Measurements from ENCODE around the gene RAD1.

RAD1 gene

DNA sequence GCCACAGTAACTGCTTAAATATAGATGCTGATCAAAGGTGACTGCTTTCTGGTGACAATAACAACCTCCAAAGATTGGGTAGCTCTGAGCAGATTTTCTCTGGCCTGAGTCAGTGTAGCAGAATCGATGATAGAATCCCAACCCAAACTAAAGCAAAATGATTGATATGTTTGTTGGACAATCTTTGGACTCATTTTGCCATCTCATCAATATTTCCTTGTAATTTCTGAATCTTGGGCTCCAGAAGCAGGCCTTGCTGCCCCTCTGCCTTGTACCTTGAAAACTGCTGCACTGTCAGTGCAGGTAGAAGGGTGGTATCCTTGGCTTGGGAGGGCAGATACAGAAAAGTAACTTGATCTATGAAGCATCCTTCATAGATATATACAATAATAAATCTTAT, 57.4 kb downstream of the RAD1 start:
- Histone ChIP-seq H3K9me3 (ENCODE audit: insufficient read depth, low read depth, low read length) (no peaks in the 10 kb centered on the region), H3K27me3 (ENCODE audit: insufficient read depth, low read length) (no peaks in the 10 kb centered on the region)

DNA sequence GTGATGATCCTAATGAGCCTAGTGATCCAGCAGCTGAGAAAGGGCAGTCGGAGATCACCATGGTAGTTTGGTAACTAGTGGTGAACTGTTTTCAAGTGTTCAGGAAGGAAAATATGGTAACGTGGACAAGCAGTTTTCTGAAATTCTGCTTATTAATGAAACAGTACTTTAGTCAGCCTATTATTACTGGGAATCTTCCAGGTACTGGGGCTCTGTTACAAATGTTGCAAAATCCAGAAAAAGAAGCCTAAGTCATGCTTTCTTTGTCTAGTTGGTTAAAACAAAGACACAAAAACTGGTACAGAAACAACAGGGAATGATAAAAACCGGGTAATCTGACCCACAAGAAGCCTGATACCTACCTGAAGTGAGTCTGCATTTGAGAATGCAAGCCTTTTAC, 58.1 kb downstream of the RAD1 start:
- H3K4me3 ChIP-seq (ENCODE audit: low read length) = no peak overlapping the region
- H3K4me1 ChIP-seq (ENCODE audit: insufficient read depth, low read length) = no peaks in the 10 kb centered on the region
- H3K9ac ChIP-seq (ENCODE audit: low read depth, low read length) = no peak overlapping the region
- H3K27ac ChIP-seq (ENCODE audit: low read length) = no peak overlapping the region
- no peaks in the 10 kb centered on the region for H3K36me3 ChIP-seq (ENCODE audit: insufficient read depth, low read depth, low read length)
- no peaks in the 10 kb centered on the region for H3K27me3 ChIP-seq (ENCODE audit: insufficient read depth, low read length)
- no peaks in the 10 kb centered on the region for H3K9me3 ChIP-seq (ENCODE audit: insufficient read depth, low read depth, low read length)

More for the DNA sequence above, 57.4 kb downstream of the RAD1 start:
- Histone ChIP-seq H3K9ac (ENCODE audit: low read depth, low read length) (no peak overlapping the region), H3K36me3 (ENCODE audit: insufficient read depth, low read depth, low read length) (no peaks in the 10 kb centered on the region), H3K4me1 (ENCODE audit: insufficient read depth, low read length) (no peaks in the 10 kb centered on the region), H3K27ac (ENCODE audit: low read length) (no peak overlapping the region), H3K4me3 (ENCODE audit: low read length) (no peak overlapping the region)

All from iPS-20b (cell line).